H9 (cell line): ENCODE results near the gene S1PR4. TPM values are rescaled to one million over a fixed set of nuclear protein-coding genes. Genes with fewer than 3 reads are reported as not detected.

Experiments
- DNase-seq: peaks from one replicate; pipeline ENCODE4 v3.0.0-alpha.2; 2017
- H2AFZ ChIP-seq: one replicate; pipeline ENCODE4 v1.6.1; 2013; ENCODE audit warnings: mild to moderate bottlenecking, low read length, control low read depth, moderate library complexity
- H2AK5ac ChIP-seq: 2 replicates; pipeline ENCODE4 v1.6.1; 2013; ENCODE audit warnings: low read length, control low read depth, mixed read lengths; ENCODE audit not compliant: insufficient read length
- H2BK120ac ChIP-seq: one replicate; pipeline ENCODE4 v1.6.1; 2013; ENCODE audit warnings: low read depth, mild to moderate bottlenecking, low read length, control low read depth, inconsistent platforms; ENCODE audit not compliant: poor library complexity, severe bottlenecking
- H2BK12ac ChIP-seq: 2 replicates; pipeline ENCODE4 v1.6.1; 2013; ENCODE audit warnings: low read length, control low read depth, mixed read lengths, low read depth; ENCODE audit not compliant: insufficient read length
- H2BK15ac ChIP-seq: 2 replicates; pipeline ENCODE4 v1.6.1; 2013; ENCODE audit warnings: low read depth, low read length, control low read depth
- H2BK20ac ChIP-seq: one replicate; pipeline ENCODE4 v1.6.1; 2013; ENCODE audit warnings: low read depth, mild to moderate bottlenecking, low read length, control low read depth, inconsistent platforms; ENCODE audit not compliant: poor library complexity, severe bottlenecking
- H2BK5ac ChIP-seq: 2 replicates; pipeline ENCODE4 v1.6.1; 2013; ENCODE audit warnings: low read length, control low read depth, mixed read lengths; ENCODE audit not compliant: insufficient read length
- H3K14ac ChIP-seq: 2 replicates; pipeline ENCODE4 v1.6.1; 2013; ENCODE audit warnings: low read length, control low read depth; ENCODE audit not compliant: insufficient read depth
- H3K18ac ChIP-seq: 2 replicates; pipeline ENCODE4 v1.6.1; 2013; ENCODE audit warnings: low read depth, mild to moderate bottlenecking, mixed read lengths, low read length, control low read depth; ENCODE audit not compliant: insufficient read length
- H3K23ac ChIP-seq: 2 replicates; pipeline ENCODE4 v1.6.1; 2013; ENCODE audit warnings: low read length, control low read depth, mixed read lengths, low read depth; ENCODE audit not compliant: insufficient read length
- H3K23me2 ChIP-seq: 2 replicates; pipeline ENCODE4 v1.6.1; 2013; ENCODE audit warnings: low read depth, mild to moderate bottlenecking, mixed read lengths, low read length, control low read depth; ENCODE audit not compliant: insufficient read length, poor library complexity, severe bottlenecking
- H3K27ac ChIP-seq: 2 replicates; pipeline ENCODE4 v1.5.1; 2013; ENCODE audit warnings: low read length, control low read depth, mixed read lengths, low read depth; ENCODE audit not compliant: insufficient read length
- H3K27me3 ChIP-seq: 2 replicates; pipeline ENCODE4 v1.6.1; 2013; ENCODE audit warnings: low read length, control low read depth, inconsistent platforms; ENCODE audit not compliant: insufficient read depth
- H3K4ac ChIP-seq: 2 replicates; pipeline ENCODE4 v1.6.1; 2013; ENCODE audit warnings: low read depth, mild to moderate bottlenecking, control low read depth, inconsistent platforms, low read length, moderate library complexity
- H3K4me1 ChIP-seq: 2 replicates; pipeline ENCODE4 v1.6.1; 2013; ENCODE audit warnings: low read length, control low read depth, inconsistent platforms; ENCODE audit not compliant: insufficient read depth
- H3K4me2 ChIP-seq: 2 replicates; pipeline ENCODE4 v1.6.1; 2013; ENCODE audit warnings: low read length, control low read depth, mixed read lengths; ENCODE audit not compliant: insufficient read length, insufficient read depth
- H3K56ac ChIP-seq: 2 replicates; pipeline ENCODE4 v1.6.1; 2013; ENCODE audit warnings: low read depth, mild to moderate bottlenecking, mixed read lengths, low read length, control low read depth; ENCODE audit not compliant: insufficient read length
- H3K79me1 ChIP-seq: 2 replicates; pipeline ENCODE4 v1.6.1; 2013; ENCODE audit warnings: low read depth, mild to moderate bottlenecking, moderate library complexity, low read length, control low read depth, inconsistent platforms; ENCODE audit not compliant: insufficient read depth, poor library complexity, severe bottlenecking
- H3K79me2 ChIP-seq: 2 replicates; pipeline ENCODE4 v1.6.1; 2013; ENCODE audit warnings: low read length, control low read depth, inconsistent platforms; ENCODE audit not compliant: insufficient read depth
- H3K9ac ChIP-seq: 2 replicates; pipeline ENCODE4 v1.6.1; 2013; ENCODE audit warnings: low read length, control low read depth, mixed read lengths; ENCODE audit not compliant: insufficient read length; ENCODE audit errors: extremely low read depth
- H3K9me3 ChIP-seq: one replicate; pipeline ENCODE4 v1.6.1; 2013; ENCODE audit warnings: low read depth, low read length, inconsistent platforms; ENCODE audit not compliant: control insufficient read depth
- H3T11ph ChIP-seq: one replicate; pipeline ENCODE4 v1.6.1; 2013; ENCODE audit warnings: mild to moderate bottlenecking, low read length, control low read depth, inconsistent platforms
- H4K20me1 ChIP-seq: one replicate; pipeline ENCODE4 v1.6.1; 2013; ENCODE audit not compliant: control insufficient read depth, insufficient read length, insufficient read depth
- H4K5ac ChIP-seq: 2 replicates; pipeline ENCODE4 v1.6.1; 2013; ENCODE audit warnings: low read depth, mild to moderate bottlenecking, mixed read lengths, low read length, control low read depth; ENCODE audit not compliant: insufficient read length
- H4K8ac ChIP-seq: replicated peaks from 2 replicates; pipeline ENCODE4 v1.6.1; 2013; ENCODE audit warnings: low read length, control low read depth, mixed read lengths, low read depth; ENCODE audit not compliant: insufficient read length
- H4K91ac ChIP-seq: 2 replicates; pipeline ENCODE4 v1.6.1; 2013; ENCODE audit warnings: low read depth, mild to moderate bottlenecking, moderate library complexity, mixed read lengths, low read length, control low read depth; ENCODE audit not compliant: insufficient read length
- H3K27ac Mint-ChIP-seq, 3 experiments: 2 replicates in 2 of 3; 3 replicates in 1 of 3; pipeline ENCODE4 v1.8.0; 2020 to 2021; ENCODE audit warnings: mixed read lengths in 3 of 3, mild to moderate bottlenecking in 1 of 3, moderate library complexity in 1 of 3
- H3K27me3 Mint-ChIP-seq: 2 replicates; pipeline ENCODE4 v1.8.0; 2021; ENCODE audit warnings: low read depth, mild to moderate bottlenecking, moderate library complexity, mixed read lengths
- H3K36me3 Mint-ChIP-seq, 3 experiments: 2 replicates in 2 of 3; 3 replicates in 1 of 3; pipeline ENCODE4 v1.8.0; 2020 to 2021; ENCODE audit warnings: low read depth in 3 of 3, mixed read lengths in 3 of 3; ENCODE audit not compliant: insufficient read depth in 1 of 3
- H3K4me1 Mint-ChIP-seq, 2 experiments: 2 replicates each; pipeline ENCODE4 v1.8.0; 2020; ENCODE audit warnings: mixed read lengths in 2 of 2
- H3K4me3 Mint-ChIP-seq, 2 experiments: 2 replicates in 1 of 2; 3 replicates in 1 of 2; pipeline ENCODE4 v1.8.0; 2020 to 2021; ENCODE audit warnings: mild to moderate bottlenecking in 2 of 2, mixed read lengths in 2 of 2, moderate library complexity in 1 of 2
- H3K9me3 Mint-ChIP-seq, 2 experiments: 2 replicates in 1 of 2; 3 replicates in 1 of 2; pipeline ENCODE4 v1.8.0; 2020; ENCODE audit warnings: mild to moderate bottlenecking in 2 of 2, mixed read lengths in 2 of 2, moderate library complexity in 1 of 2
- CTCF ChIP-seq: fragments of 200-600 bp; sonication (generic); conservative IDR thresholded peaks from 3 replicates; pipeline ENCODE4 v1.8.0; 2021; ENCODE audit warnings: antibody characterized with exemption, mild to moderate bottlenecking
- WGBS: extraction: QIAGEN DNeasy Blood & Tissue Kit; methylation state at CpG from one replicate; pipeline ENCODE4 v1.1.7; 2013; ENCODE audit warnings: missing lambda C conversion rate, low lambda C conversion rate, mixed read lengths; ENCODE audit not compliant: insufficient read length; ENCODE audit errors: extremely low coverage; 5-methylcytosine and 5-hydroxymethylcytosine counted together
- total RNA-seq: library from RNA; stranded (reverse); gene quantifications from 2 replicates; pipeline ENCODE4 v1.2.1, GENCODE V29; 2021

Gene S1PR4
- total RNA-seq, 1 experiment from 2014 or later = not detected

- WGBS = no CpG with 5 or more reads among the region's 3 CpGs
- Mint-ChIP-seq H3K4me3 (no peak overlapping the region), H3K4me1 (peaks cover 6 to 9% of the 10 kb centered on the region in 2 experiments), H3K27ac (peak overlapping the region in 1 of 3 experiments; percentile 10; a peak in 1 of 7 replicates), H3K9me3 (peaks cover 3 to 11% of the 10 kb centered on the region in 2 experiments; a peak in 4 of 5 replicates), H3K36me3 (peaks cover 0 to 3% (median 0%) of the 10 kb centered on the region in 3 experiments; a peak in 3 of 7 replicates), H3K27me3 (peaks cover 45% of the 10 kb centered on the region)
- H4K20me1 ChIP-seq = no peaks in the 10 kb centered on the region
- H3K27ac ChIP-seq = no peak overlapping the region
- no peak overlapping the region for H3K4ac ChIP-seq
- H3K18ac ChIP-seq = no peak overlapping the region
- no peak overlapping the region for H3K56ac ChIP-seq
- no peak overlapping the region for H2BK20ac ChIP-seq
- H3K4me1 ChIP-seq = no peaks in the 10 kb centered on the region
- no peaks in the 10 kb centered on the region for H3K27me3 ChIP-seq
- no peak overlapping the region for H3K9ac ChIP-seq
- no peak overlapping the region for H4K8ac ChIP-seq
- H3K23me2 ChIP-seq = no peaks in the 10 kb centered on the region
- H4K91ac ChIP-seq = no peak overlapping the region
- no peaks in the 10 kb centered on the region for H3K79me1 ChIP-seq
- no peak overlapping the region for H2BK5ac ChIP-seq
- no peaks in the 10 kb centered on the region for H3K79me2 ChIP-seq
- no peak overlapping the region for H4K5ac ChIP-seq
- TF ChIP-seq CTCF = no peak
- no peak overlapping the region for H2BK12ac ChIP-seq
- no peak overlapping the region for H3K23ac ChIP-seq
- no peak overlapping the region for H3K14ac ChIP-seq
- H2AK5ac ChIP-seq = no peak overlapping the region
- no peak overlapping the region for H2BK120ac ChIP-seq
- H2AFZ ChIP-seq = no peak overlapping the region
- H3K4me2 ChIP-seq = no peak overlapping the region
- no peak for DNase-seq
- H3T11ph ChIP-seq = no peak overlapping the region
- no peaks in the 10 kb centered on the region for H3K9me3 ChIP-seq
- H2BK15ac ChIP-seq = no peak overlapping the region
Observed at GRCh38 chr19:3160219-3160618, 18.4 kb upstream of the S1PR4 start.
